ENCODE measurements around the gene NCAPD3. TPM values are rescaled to one million over a fixed set of nuclear protein-coding genes. Genes with fewer than 3 reads are reported as not detected.

Gene NCAPD3
- total and polyA plus RNA-seq, 2 donors (not counting 1 experiment from before 2014, with no cell fraction given), result 12.9 to 32.2 TPM

GRCh38 chr11:134158023-134158422 is 65.7 kb downstream of the NCAPD3 start:
- TF ChIP-seq, protein P1, sequence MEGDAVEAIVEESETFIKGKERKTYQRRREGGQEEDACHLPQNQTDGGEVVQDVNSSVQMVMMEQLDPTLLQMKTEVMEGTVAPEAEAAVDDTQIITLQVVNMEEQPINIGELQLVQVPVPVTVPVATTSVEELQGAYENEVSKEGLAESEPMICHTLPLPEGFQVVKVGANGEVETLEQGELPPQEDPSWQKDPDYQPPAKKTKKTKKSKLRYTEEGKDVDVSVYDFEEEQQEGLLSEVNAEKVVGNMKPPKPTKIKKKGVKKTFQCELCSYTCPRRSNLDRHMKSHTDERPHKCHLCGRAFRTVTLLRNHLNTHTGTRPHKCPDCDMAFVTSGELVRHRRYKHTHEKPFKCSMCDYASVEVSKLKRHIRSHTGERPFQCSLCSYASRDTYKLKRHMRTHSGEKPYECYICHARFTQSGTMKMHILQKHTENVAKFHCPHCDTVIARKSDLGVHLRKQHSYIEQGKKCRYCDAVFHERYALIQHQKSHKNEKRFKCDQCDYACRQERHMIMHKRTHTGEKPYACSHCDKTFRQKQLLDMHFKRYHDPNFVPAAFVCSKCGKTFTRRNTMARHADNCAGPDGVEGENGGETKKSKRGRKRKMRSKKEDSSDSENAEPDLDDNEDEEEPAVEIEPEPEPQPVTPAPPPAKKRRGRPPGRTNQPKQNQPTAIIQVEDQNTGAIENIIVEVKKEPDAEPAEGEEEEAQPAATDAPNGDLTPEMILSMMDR (IDR thresholded peaks at IDR 0.05), result no peak
- TF ChIP-seq EZH2 (IDR thresholded peaks at IDR 0.05; ENCODE audit: borderline replicate concordance, insufficient read depth, low read depth, low read length, poor library complexity, severe bottlenecking), result no peak
- peaks cover 0 to 52% of the 10 kb centered on the region in 2 experiments for H3K36me3 ChIP-seq (replicated peaks in 1 of 2; ENCODE audit: control extremely low read depth in 1 of 2, control insufficient read depth in 1 of 2, extremely low read depth in 1 of 2, insufficient read depth in 2 of 2, low read length in 1 of 2)
- Mint-ChIP-seq H3K27ac (no peak overlapping the region), H3K4me3 (no peak overlapping the region), H3K4me1 (no peaks in the 10 kb centered on the region), H3K9me3 (ENCODE audit: insufficient read depth) (no peaks in the 10 kb centered on the region), H3K27me3 (no peaks in the 10 kb centered on the region)
- POLR2A ChIA-PET, result no interaction called here
- H3K9me3 ChIP-seq (ENCODE audit: control extremely low read depth in 1 of 3, control insufficient read depth in 2 of 3, insufficient read depth in 1 of 3, low read length in 2 of 3), result no peaks in the 10 kb centered on the region
- H2AFZ ChIP-seq (ENCODE audit: insufficient read depth, low read depth, low read length, poor library complexity, severe bottlenecking), result no peak overlapping the region
- H3K27ac ChIP-seq (ENCODE audit: low read length in 2 of 2), result no peak overlapping the region
- H3K27me3 ChIP-seq (replicated peaks in 1 of 4; ENCODE audit: control extremely low read depth in 1 of 4, control insufficient read depth in 3 of 4, insufficient read depth in 4 of 4, low read length in 3 of 4), result no peaks in the 10 kb centered on the region
- 98% methylated on average over 9 of the region's 9 CpGs for WGBS (ENCODE audit: insufficient coverage)
- no peak overlapping the region for H3K4me3 ChIP-seq (ENCODE audit: control extremely low read depth in 1 of 5, extremely low read depth in 1 of 5, insufficient read depth in 1 of 5, low read depth in 2 of 5, low read length in 4 of 5)
- CTCF ChIA-PET, result interaction anchor here (1.0 kb wide), 1 partner anchor 108 kb away, joined by 3 read pairs; no protein-coding TSS in a partner anchor
- DNase-seq (no peak), ATAC-seq (ENCODE audit: low read depth) (no peak)
- H4K20me1 ChIP-seq (ENCODE audit: control insufficient read depth, insufficient read depth, low read length, poor library complexity, severe bottlenecking), result no peaks in the 10 kb centered on the region
- no peak overlapping the region for H3K4me2 ChIP-seq (replicated peaks; ENCODE audit: low read depth, low read length, poor library complexity, severe bottlenecking)
- H3K4me1 ChIP-seq (ENCODE audit: control insufficient read depth in 2 of 2, insufficient read depth in 2 of 2, low read length in 2 of 2), result no peaks in the 10 kb centered on the region
- no peak overlapping the region for H3K9ac ChIP-seq (ENCODE audit: low read length)
- no peaks in the 10 kb centered on the region for H3K79me2 ChIP-seq (ENCODE audit: control insufficient read depth, insufficient read depth, low read length)
- intact Hi-C loops (cut with micrococcal nuclease), result no loop called here

DNA sequence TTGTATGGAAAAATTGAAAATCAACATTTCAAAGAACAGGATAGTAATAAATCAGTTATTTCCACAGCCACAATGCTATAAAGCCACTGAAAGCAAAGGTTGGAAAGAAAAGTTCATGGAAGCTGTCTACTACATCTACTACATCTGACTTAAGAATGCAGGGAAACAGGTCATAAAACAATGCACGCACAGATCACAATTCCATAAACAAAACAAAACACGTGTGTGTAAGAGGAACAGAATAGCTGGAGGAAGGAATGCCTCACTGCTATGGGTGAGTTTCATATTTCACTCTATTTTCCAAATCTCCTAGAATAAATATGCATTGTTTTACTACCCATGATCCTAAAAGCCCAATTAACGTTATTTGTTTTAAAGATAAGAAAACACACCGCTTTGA is 66.3 kb downstream of the NCAPD3 start:
- TF ChIP-seq EZH2 (IDR thresholded peaks at IDR 0.05; ENCODE audit: borderline replicate concordance, insufficient read depth, low read depth, low read length, poor library complexity, severe bottlenecking), result no peak
- TF ChIP-seq, protein P1 (IDR thresholded peaks at IDR 0.05), result no peak

More for the DNA sequence above, 66.3 kb downstream of the NCAPD3 start:
- Histone ChIP-seq H3K9me3 (ENCODE audit: control extremely low read depth in 1 of 3, control insufficient read depth in 2 of 3, insufficient read depth in 1 of 3, low read length in 2 of 3) (no peaks in the 10 kb centered on the region), H3K27me3 (replicated peaks in 1 of 4; ENCODE audit: control extremely low read depth in 1 of 4, control insufficient read depth in 3 of 4, insufficient read depth in 4 of 4, low read length in 3 of 4) (no peaks in the 10 kb centered on the region), H3K79me2 (ENCODE audit: control insufficient read depth, insufficient read depth, low read length) (no peaks in the 10 kb centered on the region), H3K4me1 (ENCODE audit: control insufficient read depth in 2 of 2, insufficient read depth in 2 of 2, low read length in 2 of 2) (no peaks in the 10 kb centered on the region), H3K4me3 (ENCODE audit: control extremely low read depth in 1 of 5, extremely low read depth in 1 of 5, insufficient read depth in 1 of 5, low read depth in 2 of 5, low read length in 4 of 5) (no peak overlapping the region), H2AFZ (ENCODE audit: insufficient read depth, low read depth, low read length, poor library complexity, severe bottlenecking) (no peak overlapping the region), H3K36me3 (replicated peaks in 1 of 2; ENCODE audit: control extremely low read depth in 1 of 2, control insufficient read depth in 1 of 2, extremely low read depth in 1 of 2, insufficient read depth in 2 of 2, low read length in 1 of 2) (peaks cover 0 to 53% of the 10 kb centered on the region in 2 experiments), H3K27ac (ENCODE audit: low read length in 2 of 2) (no peak overlapping the region), H3K9ac (ENCODE audit: low read length) (no peak overlapping the region), H3K4me2 (replicated peaks; ENCODE audit: low read depth, low read length, poor library complexity, severe bottlenecking) (no peak overlapping the region), H4K20me1 (ENCODE audit: control insufficient read depth, insufficient read depth, low read length, poor library complexity, severe bottlenecking) (no peaks in the 10 kb centered on the region)
- H3K4me1 Mint-ChIP-seq, result no peaks in the 10 kb centered on the region
- ChIA-PET POLR2A (no interaction called here), CTCF (interaction anchor here (0.6 to 1.0 kb wide), 2 partner anchors 107 to 377 kb away, joined by 3 read pairs; no protein-coding TSS in a partner anchor)
- no peak for DNase-seq
- ATAC-seq (ENCODE audit: low read depth), result no peak
- WGBS (ENCODE audit: insufficient coverage), result no CpG with 5 or more reads among the region's 4 CpGs
- H3K27me3 Mint-ChIP-seq, result no peaks in the 10 kb centered on the region
- no peaks in the 10 kb centered on the region for H3K9me3 Mint-ChIP-seq (ENCODE audit: insufficient read depth)
- intact Hi-C loops (cut with micrococcal nuclease), result no loop called here
- H3K4me3 Mint-ChIP-seq, result no peak overlapping the region
- H3K27ac Mint-ChIP-seq, result no peak overlapping the region
